ENCODE results near the gene CCDC106. TPM values are rescaled to one million over a fixed set of nuclear protein-coding genes. Genes with fewer than 3 reads are reported as not detected.
A peak's percentile ranks its signal among the peaks of the same experiment; 100 is the strongest.

Gene CCDC106
- total and polyA plus RNA-seq, 7 experiments from 2014 or later, result 2.1 to 9.6 (median 3.7) TPM

GRCh38 chr19:55660404-55660803, 12.4 kb downstream of the CCDC106 start:
- H3K27me3 ChIP-seq (ENCODE audit: control insufficient read depth in 2 of 2, insufficient read depth in 2 of 2, low read length in 2 of 2), result no peaks in the 10 kb centered on the region
- CTCF ChIA-PET, result interaction anchor here (0.5 kb wide), 1 partner anchor 1358 kb away, joined by 5 read pairs; no protein-coding TSS in a partner anchor
- intact Hi-C loops (cut with micrococcal nuclease), result no loop called here
- Mint-ChIP-seq H3K9me3 (no peaks in the 10 kb centered on the region), H3K27me3 (no peaks in the 10 kb centered on the region), H3K27ac (peak overlapping the region in 2 of 9 donors; percentile 2 to 72), H3K36me3 (peaks cover 12 to 33% (median 23%) of the 10 kb centered on the region in 5 donors), H3K4me1 (peaks cover 36 to 79% (median 57%) of the 10 kb centered on the region in 7 donors), H3K4me3 (no peak overlapping the region)
- no peak overlapping the region for H3K27ac ChIP-seq (ENCODE audit: low read depth, low read length)
- H3K4me3 ChIP-seq (ENCODE audit: low read length), result no peak overlapping the region
- H3K36me3 ChIP-seq (ENCODE audit: control insufficient read depth in 2 of 3, insufficient read depth in 3 of 3, low read length in 3 of 3), result peaks cover 40 to 77% (median 53%) of the 10 kb centered on the region in 3 experiments
- POLR2A ChIA-PET, result no interaction called here
- H3K9me3 ChIP-seq (ENCODE audit: control insufficient read depth in 2 of 3, low read length in 3 of 3), result no peaks in the 10 kb centered on the region
- ATAC-seq (no peak), DNase-seq (no peak)
- peaks cover 31 to 48% of the 10 kb centered on the region in 2 donors for H3K4me1 ChIP-seq (ENCODE audit: control insufficient read depth in 2 of 2, insufficient read depth in 2 of 2, low read length in 2 of 2)

DNA sequence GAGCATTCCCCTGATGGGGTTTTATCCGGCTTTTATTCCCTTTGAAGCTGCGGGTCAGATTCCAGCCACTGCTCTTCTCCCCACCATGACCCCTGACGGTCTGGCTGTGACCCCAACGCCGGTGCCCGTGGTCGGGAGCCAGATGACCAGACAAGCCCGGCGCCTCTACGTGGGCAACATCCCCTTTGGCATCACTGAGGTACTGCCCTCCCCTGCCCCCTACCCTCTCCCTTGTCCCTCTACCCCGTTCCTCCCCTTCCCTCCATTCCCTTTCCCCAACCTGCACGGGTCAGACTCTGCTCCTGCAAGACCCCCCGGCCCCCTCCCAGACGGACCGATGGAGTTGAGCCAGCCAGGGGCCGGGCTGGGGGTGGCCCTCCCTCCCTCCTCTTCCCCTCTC, 13.0 kb downstream of the CCDC106 start:
- Histone ChIP-seq H3K4me1 (ENCODE audit: control insufficient read depth in 2 of 2, insufficient read depth in 2 of 2, low read length in 2 of 2) (peaks cover 26 to 45% of the 10 kb centered on the region in 2 donors), H3K9me3 (ENCODE audit: control insufficient read depth in 2 of 3, low read length in 3 of 3) (no peaks in the 10 kb centered on the region), H3K27me3 (ENCODE audit: control insufficient read depth in 2 of 2, insufficient read depth in 2 of 2, low read length in 2 of 2) (no peaks in the 10 kb centered on the region), H3K4me3 (ENCODE audit: low read length) (no peak overlapping the region), H3K36me3 (ENCODE audit: control insufficient read depth in 2 of 3, insufficient read depth in 3 of 3, low read length in 3 of 3) (peaks cover 40 to 83% (median 57%) of the 10 kb centered on the region in 3 experiments), H3K27ac (ENCODE audit: low read depth, low read length) (peak overlapping the region; percentile 27)
- Mint-ChIP-seq H3K36me3 (peaks cover 12 to 30% (median 25%) of the 10 kb centered on the region in 5 donors), H3K9me3 (no peaks in the 10 kb centered on the region), H3K27ac (peak overlapping the region in 1 of 9 donors; percentile 52), H3K27me3 (no peaks in the 10 kb centered on the region), H3K4me1 (peaks cover 31 to 77% (median 52%) of the 10 kb centered on the region in 7 donors), H3K4me3 (peak overlapping the region in 1 of 10 donors; percentile 68)
- intact Hi-C loops (cut with micrococcal nuclease), result no loop called here
- CTCF ChIA-PET, result no interaction called here
- ATAC-seq, result no peak
- POLR2A ChIA-PET, result no interaction called here
- no peak for DNase-seq

DNA sequence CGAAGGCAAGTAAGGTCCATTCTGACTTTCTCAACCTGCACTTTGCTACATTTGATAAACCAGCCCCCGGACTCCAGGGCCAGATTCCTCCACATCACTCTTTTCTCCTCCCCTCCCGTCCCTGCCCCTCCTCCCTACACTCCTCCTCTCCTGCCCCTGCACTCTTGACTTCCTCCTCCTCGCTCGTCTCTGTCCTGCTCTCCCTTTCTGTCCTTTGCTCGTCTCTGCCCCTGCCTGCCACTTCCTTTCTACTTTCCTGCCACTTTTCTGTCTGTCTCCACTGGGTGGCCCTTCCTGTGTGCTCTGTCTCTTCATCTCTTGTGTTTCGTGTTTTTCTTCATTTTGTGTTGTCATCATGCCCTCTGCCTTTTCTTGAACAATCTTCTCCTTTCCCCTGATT, 13.8 kb downstream of the CCDC106 start:
- Mint-ChIP-seq H3K9me3 (no peaks in the 10 kb centered on the region), H3K36me3 (peaks cover 12 to 29% (median 25%) of the 10 kb centered on the region in 5 donors), H3K27me3 (no peaks in the 10 kb centered on the region), H3K27ac (peak overlapping the region in 3 of 9 donors; percentile 59 to 72 (median 66)), H3K4me1 (peaks cover 23 to 74% (median 50%) of the 10 kb centered on the region in 7 donors), H3K4me3 (peak overlapping the region in 1 of 10 donors; percentile 68)
- intact Hi-C loops (cut with micrococcal nuclease), result no loop called here
- ChIA-PET CTCF (no interaction called here), POLR2A (no interaction called here)
- Histone ChIP-seq H3K4me3 (ENCODE audit: low read length) (no peak overlapping the region), H3K4me1 (ENCODE audit: control insufficient read depth in 2 of 2, insufficient read depth in 2 of 2, low read length in 2 of 2) (peaks cover 18 to 37% of the 10 kb centered on the region in 2 donors), H3K27ac (ENCODE audit: low read depth, low read length) (no peak overlapping the region), H3K36me3 (ENCODE audit: control insufficient read depth in 2 of 3, insufficient read depth in 3 of 3, low read length in 3 of 3) (peaks cover 40 to 86% (median 63%) of the 10 kb centered on the region in 3 experiments), H3K27me3 (ENCODE audit: control insufficient read depth in 2 of 2, insufficient read depth in 2 of 2, low read length in 2 of 2) (no peaks in the 10 kb centered on the region), H3K9me3 (ENCODE audit: control insufficient read depth in 2 of 3, low read length in 3 of 3) (no peaks in the 10 kb centered on the region)
- DNase-seq (no peak), ATAC-seq (no peak)

DNA sequence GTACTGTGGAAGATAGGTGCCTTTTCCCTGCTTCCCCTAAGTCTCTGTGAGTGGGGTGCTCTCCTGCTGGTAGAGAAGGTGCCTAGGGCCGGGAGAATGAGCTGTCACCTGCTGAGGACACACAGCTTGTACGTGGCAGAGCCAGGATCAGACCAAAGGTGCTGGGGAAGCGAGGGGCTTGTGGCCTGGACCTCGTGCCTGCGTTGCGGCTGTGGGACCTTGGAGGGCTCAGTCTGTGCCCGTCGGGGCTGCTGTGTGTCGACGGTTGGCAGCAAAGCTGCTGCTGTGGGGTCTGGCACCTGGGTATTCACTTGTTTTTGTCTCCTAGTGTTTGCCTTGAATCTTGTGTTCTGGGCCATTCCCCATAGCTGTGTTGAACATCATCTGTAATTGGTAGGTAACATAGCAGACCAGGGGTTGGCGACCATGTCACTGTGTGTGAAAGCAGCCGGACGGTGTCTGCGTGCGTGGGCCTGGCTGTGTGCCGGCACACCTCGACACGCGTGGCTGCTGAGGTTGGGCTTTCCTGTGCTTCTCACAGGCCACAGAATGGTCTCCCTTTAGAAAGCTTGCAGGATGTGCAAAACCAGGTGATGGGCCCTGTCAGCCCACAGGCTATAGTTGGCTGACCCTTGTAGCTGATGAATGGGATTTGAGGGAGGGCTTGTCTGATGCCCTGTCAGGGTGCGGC, 16.0 kb downstream of the CCDC106 start:
- DNase-seq, result no peak
- Histone ChIP-seq H3K27ac (ENCODE audit: low read depth, low read length) (no peak overlapping the region), H3K9me3 (ENCODE audit: control insufficient read depth in 2 of 3, low read length in 3 of 3) (no peaks in the 10 kb centered on the region), H3K36me3 (ENCODE audit: control insufficient read depth in 2 of 3, insufficient read depth in 3 of 3, low read length in 3 of 3) (peaks cover 47 to 98% (median 73%) of the 10 kb centered on the region in 3 experiments), H3K4me1 (ENCODE audit: control insufficient read depth in 2 of 2, insufficient read depth in 2 of 2, low read length in 2 of 2) (peaks cover under 1 to 16% of the 10 kb centered on the region in 2 donors), H3K4me3 (ENCODE audit: low read length) (no peak overlapping the region), H3K27me3 (ENCODE audit: control insufficient read depth in 2 of 2, insufficient read depth in 2 of 2, low read length in 2 of 2) (no peaks in the 10 kb centered on the region)
- Mint-ChIP-seq H3K4me3 (no peak overlapping the region), H3K27ac (peak overlapping the region in 3 of 9 donors; percentile 1 to 72 (median 55)), H3K36me3 (peaks cover 12 to 32% (median 19%) of the 10 kb centered on the region in 5 donors), H3K9me3 (no peaks in the 10 kb centered on the region), H3K4me1 (peaks cover 10 to 61% (median 36%) of the 10 kb centered on the region in 7 donors), H3K27me3 (no peaks in the 10 kb centered on the region)
- CTCF ChIA-PET, result no interaction called here
- no peak for ATAC-seq
- intact Hi-C loops (cut with micrococcal nuclease), result no loop called here
- POLR2A ChIA-PET, result interaction anchor here (1.4 kb wide), 1 partner anchor 10 kb away, joined by 4 read pairs; no protein-coding TSS in a partner anchor

DNA sequence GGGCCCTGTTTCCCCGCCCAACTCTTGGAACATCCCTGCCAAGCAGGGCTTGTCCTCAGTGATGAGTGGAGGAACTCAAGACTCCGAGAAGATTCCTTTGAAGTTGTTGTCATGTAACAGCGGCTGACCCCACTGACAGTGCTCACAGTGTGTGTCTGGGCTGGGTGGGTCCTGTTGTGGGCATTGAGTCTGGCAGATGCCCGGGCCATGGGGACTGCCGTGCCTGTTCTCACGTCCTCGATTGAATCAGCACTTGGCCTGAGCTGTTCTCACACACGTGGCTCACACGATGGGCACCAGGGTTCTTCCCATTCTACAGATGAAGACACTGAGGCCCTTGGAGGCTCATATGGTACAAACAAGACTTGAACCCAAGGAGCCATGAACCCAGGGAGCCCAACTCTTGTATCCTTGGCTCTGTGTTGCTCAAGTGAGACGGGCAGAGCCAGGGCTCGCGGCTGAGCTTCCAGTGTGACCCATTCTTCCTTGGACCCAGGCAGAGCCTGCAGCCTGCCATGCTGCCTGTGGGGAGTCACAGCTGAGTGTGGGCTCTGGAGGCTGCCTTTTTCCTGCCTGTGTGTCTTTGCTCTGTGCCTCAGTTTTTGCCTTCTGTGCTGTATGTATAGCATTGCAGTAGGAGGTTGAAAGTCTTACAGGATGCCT, 18.5 kb downstream of the CCDC106 start:
- ChIA-PET POLR2A (no interaction called here), CTCF (interaction anchor here (0.6 kb wide), 1 partner anchor 8 kb away, joined by 3 read pairs; no protein-coding TSS in a partner anchor)
- intact Hi-C loops (cut with micrococcal nuclease), result no loop called here
- Mint-ChIP-seq H3K4me3 (no peak overlapping the region), H3K9me3 (no peaks in the 10 kb centered on the region), H3K4me1 (peaks cover 10 to 60% (median 36%) of the 10 kb centered on the region in 7 donors), H3K27ac (peak overlapping the region in 1 of 9 donors; percentile 71), H3K27me3 (no peaks in the 10 kb centered on the region), H3K36me3 (peaks cover 12 to 34% (median 18%) of the 10 kb centered on the region in 5 donors)
- peaks cover 4 to 16% of the 10 kb centered on the region in 2 donors for H3K4me1 ChIP-seq (ENCODE audit: control insufficient read depth in 2 of 2, insufficient read depth in 2 of 2, low read length in 2 of 2)
- peak overlapping the region; percentile 34 for H3K27ac ChIP-seq (ENCODE audit: low read depth, low read length)
- no peaks in the 10 kb centered on the region for H3K27me3 ChIP-seq (ENCODE audit: control insufficient read depth in 2 of 2, insufficient read depth in 2 of 2, low read length in 2 of 2)
- H3K36me3 ChIP-seq (ENCODE audit: control insufficient read depth in 2 of 3, insufficient read depth in 3 of 3, low read length in 3 of 3), result peaks cover 35 to 98% (median 62%) of the 10 kb centered on the region in 3 experiments
- H3K9me3 ChIP-seq (ENCODE audit: control insufficient read depth in 2 of 3, low read length in 3 of 3), result no peaks in the 10 kb centered on the region
- no peak for DNase-seq
- no peak overlapping the region for H3K4me3 ChIP-seq (ENCODE audit: low read length)
- ATAC-seq, result no peak

DNA sequence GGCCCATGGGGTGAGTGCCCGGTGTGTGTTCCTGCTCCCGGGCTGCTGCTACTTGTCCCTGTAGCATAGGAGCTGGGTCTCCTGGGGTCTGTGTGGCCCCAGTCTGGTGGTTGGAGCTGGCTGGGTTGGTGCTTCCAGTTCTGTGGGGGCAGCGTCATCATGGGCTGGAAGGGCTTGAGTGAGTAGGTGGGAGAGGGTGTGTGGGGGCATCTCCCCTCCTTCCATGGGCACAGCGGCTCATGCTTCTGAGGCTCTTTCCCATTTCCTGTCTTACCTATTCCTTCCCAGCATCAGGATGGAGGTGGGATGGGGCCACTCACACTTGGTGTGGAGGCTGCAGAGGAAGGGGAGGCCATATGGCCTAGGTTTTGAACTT, 19.0 kb downstream of the CCDC106 start:
- H3K4me1 Mint-ChIP-seq, result peaks cover 10 to 57% (median 33%) of the 10 kb centered on the region in 7 donors
- POLR2A ChIA-PET, result no interaction called here
- intact Hi-C loops (cut with micrococcal nuclease), result no loop called here

More for the DNA sequence above, 19.0 kb downstream of the CCDC106 start:
- Mint-ChIP-seq H3K36me3 (peaks cover 9 to 29% (median 15%) of the 10 kb centered on the region in 5 donors), H3K27me3 (no peaks in the 10 kb centered on the region), H3K9me3 (no peaks in the 10 kb centered on the region), H3K4me3 (no peak overlapping the region), H3K27ac (peak overlapping the region in 1 of 9 donors; percentile 60)
- no peak for DNase-seq
- peaks cover 4 to 11% of the 10 kb centered on the region in 2 donors for H3K4me1 ChIP-seq (ENCODE audit: control insufficient read depth in 2 of 2, insufficient read depth in 2 of 2, low read length in 2 of 2)
- peak overlapping the region; percentile 34 for H3K27ac ChIP-seq (ENCODE audit: low read depth, low read length)
- H3K27me3 ChIP-seq (ENCODE audit: control insufficient read depth in 2 of 2, insufficient read depth in 2 of 2, low read length in 2 of 2), result no peaks in the 10 kb centered on the region
- CTCF ChIA-PET, result no interaction called here
- H3K9me3 ChIP-seq (ENCODE audit: control insufficient read depth in 2 of 3, low read length in 3 of 3), result no peaks in the 10 kb centered on the region
- no peak overlapping the region for H3K4me3 ChIP-seq (ENCODE audit: low read length)
- peaks cover 32 to 95% (median 57%) of the 10 kb centered on the region in 3 experiments for H3K36me3 ChIP-seq (ENCODE audit: control insufficient read depth in 2 of 3, insufficient read depth in 3 of 3, low read length in 3 of 3)
- no peak for ATAC-seq

Measured in naive thymus-derived CD4-positive, alpha-beta T cell (primary cell).